Psoas muscle (tissue), 8 donors: ENCODE measurements around the gene DIAPH1. TPM values are rescaled to one million over a fixed set of nuclear protein-coding genes. Genes with fewer than 3 reads are reported as not detected.

ENCODE experiments used
- ATAC-seq, 4 donors: fragments of 200-7000 bp; cut with Tn5 transposase; one replicate each; pipeline ENCODE4 v1.9.1; 2020; ENCODE audit warnings: moderate library complexity in 3 of 4, mild to moderate bottlenecking in 2 of 4
- DNase-seq, 2 donors: peaks; one replicate each; pipeline ENCODE4 v3.0.0-alpha.2; 2020
- H3K27ac ChIP-seq: fragments of 200-600 bp; one replicate; pipeline ENCODE4 v1.8.0; 2022
- H3K27me3 ChIP-seq, 3 donors: fragments of 200-600 bp in 1 of 3; one replicate each; pipeline versions ENCODE4 v1.6.1 to v1.8.0; 2013 to 2022; ENCODE audit warnings: low read length in 2 of 3, mild to moderate bottlenecking in 2 of 3, moderate library complexity in 1 of 3; ENCODE audit not compliant: insufficient read depth in 3 of 3
- H3K36me3 ChIP-seq, 2 donors: fragments of 200-600 bp in 1 of 2; one replicate each; pipeline versions ENCODE4 v1.6.1 to v1.8.0; 2013 to 2022; ENCODE audit warnings: low read depth in 1 of 2, mild to moderate bottlenecking in 1 of 2, moderate library complexity in 1 of 2; ENCODE audit not compliant: insufficient read depth in 1 of 2
- H3K4me1 ChIP-seq: fragments of 200-600 bp; one replicate; pipeline ENCODE4 v1.8.0; 2022
- H3K4me3 ChIP-seq: fragments of 200-600 bp; one replicate; pipeline ENCODE4 v1.8.0; 2022; ENCODE audit warnings: mild to moderate bottlenecking
- H3K9me3 ChIP-seq: fragments of 200-600 bp; one replicate; pipeline ENCODE4 v1.8.0; 2022
- CTCF ChIP-seq: fragments of 200-600 bp; IDR thresholded peaks from one replicate; pipeline ENCODE4 v1.8.0; 2022; ENCODE audit warnings: antibody characterized with exemption
- WGBS, 3 donors: extraction: QIAGEN DNeasy Blood & Tissue Kit; methylation state at CpG; one replicate each; pipeline versions ENCODE4 v1.1.6 to v1.1.7; 2013; 5-methylcytosine and 5-hydroxymethylcytosine counted together
- intact Hi-C, 2 donors: fragments of 100-400 bp; cut with DNase I; formaldehyde crosslinking; loops; one replicate each; pipeline versions ENCODE4 v1.11.0 to v1.14.2; 2022
- polyA plus RNA-seq, 3 donors: library from polyadenylated mRNA; stranded (reverse); fragments of 200-250 nt; gene quantifications; one replicate each; pipeline ENCODE4 v1.2.3, GENCODE V29; 2013
- total RNA-seq, 4 donors: library from RNA; stranded (reverse); fragmentation: NEBNext Ultra II Directional in 2 of 4; extraction: Animal tissue kit (Norgen Biotek cat#: 25700) in 2 of 4; gene quantifications; one replicate each; pipeline versions ENCODE4 v1.2.1 to v1.2.4, GENCODE V29; 2021 to 2023
- donor health status: healthy with polysubstance abuse.
- donor health status: DM: no; HTN: no; CAD: no; lungs with moderate emphysema.
- donor health status: Bipolar disorder and iron deficiency.
- donor health status: healthy.
- donor health status: DM: yes; HTN: yes; CAD: no.
- donor health status: DM: no; HTN: no; CAD: no.
- donor health status: DM: no; HTN: no; CAD: no.
- donor health status: DM: yes; HTN: yes; CAD: no.

Gene DIAPH1
- total and polyA plus RNA-seq, 7 donors, result 93.1 to 217 (median 137) TPM

DNA sequence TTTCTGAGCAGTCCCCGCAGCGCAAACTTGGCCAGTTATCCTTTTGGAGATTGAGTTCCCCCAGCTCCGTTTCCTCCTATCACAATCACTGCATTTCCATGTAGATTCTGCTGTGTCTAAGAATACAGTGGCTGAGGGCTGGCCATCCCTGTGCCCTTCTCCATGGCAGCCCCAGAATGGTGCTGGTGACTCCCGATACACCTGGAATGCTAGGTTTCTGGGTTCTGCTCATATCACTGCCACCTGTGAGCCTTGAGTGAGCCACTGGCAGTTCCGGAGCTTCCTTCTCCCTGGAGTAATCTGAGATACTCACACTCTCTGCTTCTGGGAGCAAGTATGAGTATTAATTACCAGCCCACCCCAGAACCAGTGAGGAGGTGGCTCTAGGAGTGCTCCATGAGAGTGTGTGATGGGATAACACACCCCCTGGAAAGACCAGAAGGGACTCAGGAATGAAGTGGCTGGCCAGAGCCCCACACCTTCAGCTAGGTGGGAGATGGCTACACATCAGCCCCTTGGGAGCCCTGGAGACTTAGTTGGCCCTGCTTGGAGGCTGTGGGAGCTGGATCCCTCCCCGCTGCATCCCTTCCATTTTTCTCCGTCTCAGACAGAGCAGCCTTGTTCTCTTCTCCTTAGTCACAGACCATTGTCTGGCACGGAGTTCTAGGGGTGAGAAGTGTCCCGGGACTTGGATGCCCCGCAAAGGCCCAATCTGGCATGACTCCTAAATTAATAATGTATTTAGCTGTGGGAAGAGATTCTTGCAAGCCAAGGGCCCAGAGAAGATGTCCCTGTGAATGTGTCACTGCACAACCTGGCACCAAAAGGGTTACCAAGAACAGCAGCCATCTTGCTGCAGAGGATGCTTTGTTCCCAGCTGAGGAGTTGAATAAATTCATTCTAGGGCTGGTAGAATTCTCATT, 125.0 kb downstream of the DIAPH1 start:
- intact Hi-C loops, result no loop called here
- peaks cover 0 to 20% of the 10 kb centered on the region in 2 donors for H3K36me3 ChIP-seq
- H3K9me3 ChIP-seq, result no peaks in the 10 kb centered on the region
- DNase-seq (no peak), ATAC-seq (no peak)
- peaks cover 0 to 5% (median 0%) of the 10 kb centered on the region in 3 donors for H3K27me3 ChIP-seq
- no peak for TF ChIP-seq CTCF
- no peak overlapping the region for H3K27ac ChIP-seq
- no peaks in the 10 kb centered on the region for H3K4me1 ChIP-seq
- H3K4me3 ChIP-seq, result no peak overlapping the region
- WGBS, 3 donors, result 55 to 78% (median 56%) methylated on average over 10 of the region's 10 CpGs

DNA sequence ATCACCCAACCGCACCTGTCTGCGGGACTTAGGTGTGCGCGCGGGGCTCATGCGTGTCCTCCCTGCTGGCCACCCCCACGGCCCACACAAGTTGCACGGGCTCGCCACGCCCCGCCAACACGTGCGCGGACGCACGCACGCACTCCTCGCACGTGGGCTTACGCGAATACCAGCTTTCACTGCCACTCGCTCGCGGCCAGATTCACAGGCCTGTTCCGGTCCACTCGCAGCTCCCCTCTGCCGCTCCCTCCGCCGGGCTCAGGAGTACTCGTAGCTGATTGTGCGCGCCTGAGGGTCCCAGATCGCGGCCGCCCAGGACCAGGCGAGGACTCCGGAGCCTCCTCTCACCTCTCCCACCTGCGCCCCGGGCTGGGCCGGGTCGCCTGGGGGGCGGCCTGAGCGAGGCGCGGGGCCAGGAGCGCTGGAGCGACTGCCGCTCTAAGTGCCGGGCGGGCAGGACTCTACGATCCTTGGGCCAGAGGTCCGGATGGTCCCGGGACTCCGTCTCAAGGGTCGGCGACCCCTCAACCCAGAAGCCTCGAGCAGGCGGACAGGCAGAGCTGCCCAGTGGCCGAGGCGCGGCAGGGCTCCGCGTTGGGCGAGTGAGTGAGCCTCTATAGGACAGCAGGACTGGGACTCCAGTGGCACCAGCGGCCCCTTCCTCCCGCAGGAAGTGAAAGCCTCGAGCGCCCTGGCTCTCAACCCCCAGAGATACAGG, 126.5 kb downstream of the DIAPH1 start:
- no peak overlapping the region for H3K27ac ChIP-seq
- H3K9me3 ChIP-seq, result no peaks in the 10 kb centered on the region
- peaks cover 0 to 5% (median 0%) of the 10 kb centered on the region in 3 donors for H3K27me3 ChIP-seq
- ATAC-seq (peak in 1 of 4 donors; percentile 3), DNase-seq (no peak)
- TF ChIP-seq CTCF, result no peak
- WGBS, 3 donors, result 79 to 82% (median 82%) methylated on average over 67 to 68 of the region's 68 CpGs
- H3K36me3 ChIP-seq, result peaks cover 0 to 20% of the 10 kb centered on the region in 2 donors
- no peak overlapping the region for H3K4me3 ChIP-seq
- intact Hi-C loops, result no loop called here
- H3K4me1 ChIP-seq, result no peaks in the 10 kb centered on the region

GRCh38 chr5:141491323-141492167, 127.3 kb downstream of the DIAPH1 start:
- intact Hi-C loops, result no loop called here
- Histone ChIP-seq H3K36me3 (peaks cover 0 to 20% of the 10 kb centered on the region in 2 donors), H3K4me3 (no peak overlapping the region), H3K27me3 (peaks cover 0 to 5% (median 0%) of the 10 kb centered on the region in 3 donors), H3K27ac (no peak overlapping the region), H3K4me1 (no peaks in the 10 kb centered on the region), H3K9me3 (no peaks in the 10 kb centered on the region)
- TF ChIP-seq CTCF, result no peak
- no peak for ATAC-seq
- no peak for DNase-seq
- WGBS, 3 donors, result 79 to 83% (median 81%) methylated on average over 58 to 66 of the region's 66 CpGs

GRCh38 chr5:141490771-141491170, 128.0 kb downstream of the DIAPH1 start:
- peaks cover 0 to 5% (median 0%) of the 10 kb centered on the region in 3 donors for H3K27me3 ChIP-seq
- H3K9me3 ChIP-seq, result no peaks in the 10 kb centered on the region
- intact Hi-C loops, result no loop called here
- H3K4me1 ChIP-seq, result no peaks in the 10 kb centered on the region
- H3K36me3 ChIP-seq, result peaks cover 0 to 20% of the 10 kb centered on the region in 2 donors
- DNase-seq, result no peak
- ATAC-seq, result no peak
- H3K27ac ChIP-seq, result no peak overlapping the region
- WGBS, 3 donors, result 86 to 92% (median 87%) methylated on average over 13 of the region's 13 CpGs
- no peak for TF ChIP-seq CTCF
- no peak overlapping the region for H3K4me3 ChIP-seq
